Endodermal cell (in vitro differentiated cells): ENCODE data around the gene HNMT. TPM values are rescaled to one million over a fixed set of nuclear protein-coding genes. Genes with fewer than 3 reads are reported as not detected.

Source experiments
- DNase-seq: peaks from one replicate; pipeline ENCODE4 v3.0.0-alpha.2; 2017
- H3K27ac ChIP-seq: 2 replicates; pipeline ENCODE4 v1.5.1; 2013; ENCODE audit warnings: mild to moderate bottlenecking, low read depth, low read length, moderate library complexity
- H3K27me3 ChIP-seq: 2 replicates; pipeline ENCODE4 v1.6.1; 2013; ENCODE audit warnings: mild to moderate bottlenecking, low read length, moderate library complexity; ENCODE audit not compliant: insufficient read depth, control insufficient read depth, poor library complexity, severe bottlenecking
- H3K36me3 ChIP-seq: 2 replicates; pipeline ENCODE4 v1.7.0; 2013; ENCODE audit warnings: mild to moderate bottlenecking, low read length, moderate library complexity; ENCODE audit not compliant: control insufficient read depth, insufficient read depth
- H3K4me1 ChIP-seq: one replicate; pipeline ENCODE4 v1.7.0; 2013; ENCODE audit warnings: low read length; ENCODE audit not compliant: control insufficient read depth, insufficient read depth
- H3K4me3 ChIP-seq: 2 replicates; pipeline ENCODE4 v1.5.1; 2013; ENCODE audit warnings: mild to moderate bottlenecking, low read length, moderate library complexity
- H3K9ac ChIP-seq: 2 replicates; pipeline ENCODE4 v1.6.1; 2013; ENCODE audit warnings: mild to moderate bottlenecking, low read length, moderate library complexity; ENCODE audit not compliant: poor library complexity, severe bottlenecking; ENCODE audit errors: extremely low read depth
- H3K9me3 ChIP-seq: 2 replicates; pipeline ENCODE4 v1.6.1; 2013; ENCODE audit warnings: mild to moderate bottlenecking, low read length, moderate library complexity; ENCODE audit not compliant: control insufficient read depth
- H3K27ac Mint-ChIP-seq: 2 replicates; pipeline ENCODE4 v1.8.0; 2020; ENCODE audit warnings: mixed read lengths
- H3K27me3 Mint-ChIP-seq: 2 replicates; pipeline ENCODE4 v1.8.0; 2021; ENCODE audit warnings: mild to moderate bottlenecking, mixed read lengths; ENCODE audit not compliant: insufficient read depth
- H3K36me3 Mint-ChIP-seq: 2 replicates; pipeline ENCODE4 v1.8.0; 2020; ENCODE audit warnings: low read depth, mixed read lengths
- H3K4me1 Mint-ChIP-seq: 2 replicates; pipeline ENCODE4 v1.8.0; 2020; ENCODE audit warnings: mixed read lengths
- H3K4me3 Mint-ChIP-seq: 2 replicates; pipeline ENCODE4 v1.8.0; 2020; ENCODE audit warnings: mild to moderate bottlenecking, moderate library complexity, mixed read lengths
- H3K9me3 Mint-ChIP-seq: 2 replicates; pipeline ENCODE4 v1.8.0; 2020; ENCODE audit warnings: mild to moderate bottlenecking, mixed read lengths
- CTCF ChIP-seq: fragments of 200-600 bp; sonication (generic); conservative IDR thresholded peaks from 2 replicates; pipeline ENCODE4 v1.5.0; 2021; ENCODE audit warnings: antibody characterized with exemption, mild to moderate bottlenecking
- WGBS, 2 experiments: methylation state at CpG; one replicate each; pipeline versions ENCODE4 v1.1.5 to v1.1.7; 2013; ENCODE audit warnings: missing lambda C conversion rate in 2 of 2, mixed read lengths in 1 of 2; ENCODE audit not compliant: insufficient coverage in 1 of 2, insufficient read length in 1 of 2; 5-methylcytosine and 5-hydroxymethylcytosine counted together
- total RNA-seq, 2 donors: library from RNA; stranded (reverse); fragmentation: NEBNext Ultra II Directional in 1 of 2; extraction: Animal tissue kit (Norgen Biotek cat#: 25700) in 1 of 2; gene quantifications; 2 replicates in 1 of 2; 3 replicates in 1 of 2; pipeline ENCODE4 v1.2.1, GENCODE V29; 2021

Gene HNMT
- total RNA-seq, 2 donors from 2014 or later, result 10.6 to 18.0 TPM

- Mint-ChIP-seq H3K36me3 (no peaks in the 10 kb centered on the region), H3K27ac (no peak overlapping the region), H3K4me3 (no peak overlapping the region), H3K27me3 (peaks cover 39% of the 10 kb centered on the region), H3K9me3 (peaks cover 3% of the 10 kb centered on the region), H3K4me1 (peaks cover 38% of the 10 kb centered on the region)
- DNase-seq, result no peak
- H3K4me3 ChIP-seq, result no peak overlapping the region
- no peak overlapping the region for H3K27ac ChIP-seq
- no peaks in the 10 kb centered on the region for H3K36me3 ChIP-seq
- no peak for TF ChIP-seq CTCF
- H3K9ac ChIP-seq, result no peak overlapping the region
- H3K9me3 ChIP-seq, result no peaks in the 10 kb centered on the region
- no peaks in the 10 kb centered on the region for H3K4me1 ChIP-seq
- peaks cover 6% of the 10 kb centered on the region for H3K27me3 ChIP-seq
- 88 to 95% methylated on average over 3 of the region's 3 CpGs for WGBS, 2 experiments
Measured at GRCh38 chr2:137947032-137947727, 17.1 kb upstream of the HNMT start.

DNA sequence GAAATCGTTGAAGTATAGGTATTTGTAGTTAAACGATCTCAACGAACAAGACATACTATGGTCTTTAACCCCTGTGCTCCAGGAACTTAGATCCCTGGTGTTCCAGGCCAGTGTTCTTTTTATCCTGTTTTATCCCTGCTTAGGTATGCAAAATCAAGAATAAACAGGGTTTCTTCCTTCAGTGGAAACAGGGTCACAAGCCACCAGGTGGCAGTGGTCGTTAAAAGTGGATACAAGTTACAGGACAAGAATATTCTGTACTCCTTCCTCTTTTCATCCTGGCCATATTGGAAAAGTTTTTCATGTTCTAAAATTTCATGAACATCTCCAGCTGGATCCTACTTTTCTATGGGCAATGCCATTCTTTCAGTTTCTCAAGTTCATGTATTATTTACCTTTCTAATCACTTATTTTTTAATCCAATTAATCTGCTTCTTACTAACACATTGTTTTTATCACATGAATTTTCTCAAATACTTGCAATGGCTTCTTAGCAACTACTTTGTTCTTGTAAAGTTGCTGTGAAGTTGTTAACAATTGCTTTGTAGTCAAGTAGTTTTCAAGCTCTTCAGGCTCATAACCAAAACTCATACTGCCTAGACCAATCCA, 16.4 kb upstream of the HNMT start:
- H3K9ac ChIP-seq, result no peak overlapping the region
- H3K9me3 ChIP-seq, result no peaks in the 10 kb centered on the region
- H3K27me3 Mint-ChIP-seq, result peaks cover 39% of the 10 kb centered on the region
- peaks cover 34% of the 10 kb centered on the region for H3K4me1 Mint-ChIP-seq
- no peaks in the 10 kb centered on the region for H3K4me1 ChIP-seq
- no peaks in the 10 kb centered on the region for H3K36me3 Mint-ChIP-seq
- 42 to 58% methylated on average over 2 to 4 of the region's 4 CpGs for WGBS, 2 experiments
- TF ChIP-seq CTCF, result peak; percentile 86
- no peak overlapping the region for H3K27ac ChIP-seq
- peaks cover 3% of the 10 kb centered on the region for H3K9me3 Mint-ChIP-seq
- H3K4me3 ChIP-seq, result no peak overlapping the region
- no peaks in the 10 kb centered on the region for H3K36me3 ChIP-seq
- H3K27me3 ChIP-seq, result peaks cover 6% of the 10 kb centered on the region
- DNase-seq, result peak; percentile 89
- H3K27ac Mint-ChIP-seq, result no peak overlapping the region
- no peak overlapping the region for H3K4me3 Mint-ChIP-seq

GRCh38 chr2:137948894-137949293, 15.4 kb upstream of the HNMT start:
- no peak for DNase-seq
- peaks cover 35% of the 10 kb centered on the region for H3K4me1 Mint-ChIP-seq
- no peaks in the 10 kb centered on the region for H3K36me3 Mint-ChIP-seq
- Histone ChIP-seq H3K4me1 (no peaks in the 10 kb centered on the region), H3K9ac (no peak overlapping the region), H3K4me3 (no peak overlapping the region), H3K27ac (no peak overlapping the region), H3K36me3 (no peaks in the 10 kb centered on the region), H3K9me3 (no peaks in the 10 kb centered on the region), H3K27me3 (peaks cover 6% of the 10 kb centered on the region)
- no peak overlapping the region for H3K4me3 Mint-ChIP-seq
- 91 to 95% methylated on average over 4 to 6 of the region's 7 CpGs for WGBS, 2 experiments
- TF ChIP-seq CTCF, result no peak
- H3K27me3 Mint-ChIP-seq, result peaks cover 39% of the 10 kb centered on the region
- H3K27ac Mint-ChIP-seq, result no peak overlapping the region
- peaks cover 3% of the 10 kb centered on the region for H3K9me3 Mint-ChIP-seq
